Measurements from ENCODE around the gene TUBGCP6.

TUBGCP6 gene

GRCh38 chr22:50226063-50226874, 18.6 kb downstream of the TUBGCP6 start:
- DNase-seq (ENCODE audit: low read depth), result no peak

- no peak for DNase-seq (ENCODE audit: low read depth)
These were observed 19.4 kb downstream of the TUBGCP6 start for GRCh38 chr22:50225200-50225969.

- no peak for DNase-seq (ENCODE audit: low read depth)
These were observed 20.8 kb downstream of the TUBGCP6 start for GRCh38 chr22:50224071-50224470.

- DNase-seq (ENCODE audit: low read depth), result no peak
These were observed 22.3 kb downstream of the TUBGCP6 start for GRCh38 chr22:50222508-50222907.

GRCh38 chr22:50221410-50222300, 23.2 kb downstream of the TUBGCP6 start:
- DNase-seq (ENCODE audit: low read depth), result no peak

- DNase-seq (ENCODE audit: low read depth), result no peak
These were observed 24.0 kb downstream of the TUBGCP6 start for GRCh38 chr22:50220603-50221409.

- DNase-seq (ENCODE audit: low read depth), result no peak
These were observed 24.8 kb downstream of the TUBGCP6 start for GRCh38 chr22:50219800-50220602.

GRCh38 chr22:50218996-50219727, 25.7 kb downstream of the TUBGCP6 start:
- DNase-seq (ENCODE audit: low read depth), result no peak

- no peak for DNase-seq (ENCODE audit: low read depth)
These were observed 26.4 kb downstream of the TUBGCP6 start for GRCh38 chr22:50218153-50218995.

- no peak for DNase-seq (ENCODE audit: low read depth)
These were observed 27.2 kb downstream of the TUBGCP6 start for GRCh38 chr22:50217543-50218152.

GRCh38 chr22:50216684-50217520, 27.9 kb downstream of the TUBGCP6 start:
- no peak for DNase-seq (ENCODE audit: low read depth)

- DNase-seq (ENCODE audit: low read depth), result no peak
These were observed 28.7 kb downstream of the TUBGCP6 start for GRCh38 chr22:50216055-50216683.

GRCh38 chr22:50215297-50216054, 29.3 kb downstream of the TUBGCP6 start:
- no peak for DNase-seq (ENCODE audit: low read depth)

- DNase-seq (ENCODE audit: low read depth), result no peak
These were observed 31.6 kb downstream of the TUBGCP6 start for GRCh38 chr22:50213263-50213662.

GRCh38 chr22:50211147-50211546, 33.7 kb downstream of the TUBGCP6 start:
- DNase-seq (ENCODE audit: low read depth), result no peak

Data from stimulated activated CD8-positive, alpha-beta memory T cell treated with anti-CD3 and anti-CD28 coated beads, Interleukin-4, amount 100 ng/mL, for 24 hours (primary cell).